ENCODE measurements around the gene ZNF747. TPM values are rescaled to one million over a fixed set of nuclear protein-coding genes. Genes with fewer than 3 reads are reported as not detected.

The ZNF747 gene
- total RNA-seq, 2 experiments from 2014 or later = 10.6 to 10.7 TPM

- Mint-ChIP-seq H3K36me3 (ENCODE audit: low read depth) (peaks cover 7% of the 10 kb centered on the region), H3K27ac (peak overlapping the region; percentile 99), H3K4me3 (no peak overlapping the region), H3K27me3 (no peaks in the 10 kb centered on the region), H3K9me3 (no peaks in the 10 kb centered on the region), H3K4me1 (peaks cover 45% of the 10 kb centered on the region)
- peak; percentile 55 for DNase-seq
- ChIA-PET POLR2A (interaction anchor here (0.8 to 5.8 kb wide), 7 partner anchors 9 to 96 kb away, joined by 3 to 53 read pairs (median 4); partner anchors contain the start of genes ZNF747, ZNF764 and ZNF785), CTCF (interaction anchor here (1.3 to 2.3 kb wide), 4 partner anchors 9 to 138 kb away, joined by 5 to 23 read pairs (median 8); partner anchors contain the start of genes DCTPP1 and ZNF764)
Observed at GRCh38 chr16:30567160-30567990, 32.7 kb upstream of the ZNF747 start.

GRCh38 chr16:30566531-30566930 is 31.9 kb upstream of the ZNF747 start:
- H3K36me3 Mint-ChIP-seq (ENCODE audit: low read depth) = peaks cover 4% of the 10 kb centered on the region
- POLR2A ChIA-PET = interaction anchor here (1.5 to 5.8 kb wide), 4 partner anchors 8 to 33 kb away, joined by 7 to 53 read pairs (median 32); partner anchors contain the start of genes ZNF747, ZNF764 and ZNF785
- no peak for DNase-seq
- no peaks in the 10 kb centered on the region for H3K9me3 Mint-ChIP-seq
- peaks cover 44% of the 10 kb centered on the region for H3K4me1 Mint-ChIP-seq
- CTCF ChIA-PET = no interaction called here
- peak overlapping the region; percentile 99 for H3K27ac Mint-ChIP-seq
- no peaks in the 10 kb centered on the region for H3K27me3 Mint-ChIP-seq
- no peak overlapping the region for H3K4me3 Mint-ChIP-seq

GRCh38 chr16:30565984-30566383 is 31.3 kb upstream of the ZNF747 start:
- peak overlapping the region; percentile 99 for H3K27ac Mint-ChIP-seq
- no peaks in the 10 kb centered on the region for H3K9me3 Mint-ChIP-seq
- no peak for DNase-seq
- no peaks in the 10 kb centered on the region for H3K27me3 Mint-ChIP-seq
- H3K4me3 Mint-ChIP-seq = no peak overlapping the region
- CTCF ChIA-PET = interaction anchor here (0.5 to 1.7 kb wide), 5 partner anchors 8 to 43 kb away, joined by 3 to 6 read pairs (median 3); no protein-coding TSS in a partner anchor
- POLR2A ChIA-PET = interaction anchor here (0.7 to 5.8 kb wide), 4 partner anchors 9 to 32 kb away, joined by 3 to 53 read pairs (median 16); partner anchors contain the start of genes ZNF747 and ZNF785
- H3K36me3 Mint-ChIP-seq (ENCODE audit: low read depth) = peaks cover 4% of the 10 kb centered on the region
- peaks cover 47% of the 10 kb centered on the region for H3K4me1 Mint-ChIP-seq

- no peak for DNase-seq
- no peaks in the 10 kb centered on the region for H3K9me3 Mint-ChIP-seq
- no peaks in the 10 kb centered on the region for H3K27me3 Mint-ChIP-seq
- H3K4me1 Mint-ChIP-seq = peaks cover 47% of the 10 kb centered on the region
- no peak overlapping the region for H3K27ac Mint-ChIP-seq
- peaks cover 4% of the 10 kb centered on the region for H3K36me3 Mint-ChIP-seq (ENCODE audit: low read depth)
- ChIA-PET POLR2A (interaction anchor here (0.7 to 5.8 kb wide), 6 partner anchors 9 to 89 kb away, joined by 3 to 53 read pairs (median 5); partner anchors contain the start of genes ZNF747 and ZNF785), CTCF (interaction anchor here (0.8 to 1.7 kb wide), 4 partner anchors 8 to 43 kb away, joined by 3 to 6 read pairs (median 4); no protein-coding TSS in a partner anchor)
- no peak overlapping the region for H3K4me3 Mint-ChIP-seq
Observed at GRCh38 chr16:30565526-30565925, 30.9 kb upstream of the ZNF747 start.

GRCh38 chr16:30562021-30562420 is 27.4 kb upstream of the ZNF747 start:
- Mint-ChIP-seq H3K4me1 (peaks cover 35% of the 10 kb centered on the region), H3K4me3 (peak overlapping the region; percentile 78), H3K36me3 (ENCODE audit: low read depth) (peaks cover 4% of the 10 kb centered on the region), H3K27me3 (no peaks in the 10 kb centered on the region), H3K9me3 (no peaks in the 10 kb centered on the region), H3K27ac (peak overlapping the region; percentile 85)
- POLR2A ChIA-PET = interaction anchor here (0.9 to 6.5 kb wide), 4 partner anchors 9 to 48 kb away, joined by 3 to 129 read pairs (median 5); partner anchors contain the start of genes ZNF688 and ZNF689
- CTCF ChIA-PET = interaction anchor here (0.7 to 2.3 kb wide), 4 partner anchors 9 to 132 kb away, joined by 3 to 9 read pairs (median 4); partner anchors contain the start of genes DCTPP1, ZNF688 and ZNF747
- no peak for DNase-seq

GRCh38 chr16:30561089-30561816 is 26.6 kb upstream of the ZNF747 start:
- Mint-ChIP-seq H3K9me3 (no peaks in the 10 kb centered on the region), H3K4me3 (peak overlapping the region; percentile 78), H3K27ac (peak overlapping the region; percentile 85), H3K4me1 (peaks cover 30% of the 10 kb centered on the region), H3K27me3 (no peaks in the 10 kb centered on the region), H3K36me3 (ENCODE audit: low read depth) (peaks cover 6% of the 10 kb centered on the region)
- ChIA-PET POLR2A (interaction anchor here (0.9 to 6.5 kb wide), 6 partner anchors 8 to 49 kb away, joined by 3 to 129 read pairs (median 5); partner anchors contain the start of genes ZNF688, ZNF689 and ZNF747), CTCF (interaction anchor here (0.7 to 2.3 kb wide), 5 partner anchors 10 to 132 kb away, joined by 3 to 9 read pairs (median 4); partner anchors contain the start of genes DCTPP1, ZNF688 and ZNF747)
- DNase-seq = peak; percentile 33

- no peak for DNase-seq
- H3K4me3 Mint-ChIP-seq = peak overlapping the region; percentile 22
- peaks cover 37% of the 10 kb centered on the region for H3K4me1 Mint-ChIP-seq
- ChIA-PET POLR2A (interaction anchor here (3.1 to 6.5 kb wide), 4 partner anchors 8 to 26 kb away, joined by 39 to 189 read pairs (median 85); partner anchors contain the start of genes ZNF688, ZNF747 and ZNF785), CTCF (interaction anchor here (2.3 to 4.0 kb wide), 2 partner anchors 24 kb away, joined by 9 to 90 read pairs; partner anchors contain the start of gene ZNF747)
- no peaks in the 10 kb centered on the region for H3K9me3 Mint-ChIP-seq
- peaks cover 15% of the 10 kb centered on the region for H3K36me3 Mint-ChIP-seq (ENCODE audit: low read depth)
- H3K27me3 Mint-ChIP-seq = no peaks in the 10 kb centered on the region
- H3K27ac Mint-ChIP-seq = no peak overlapping the region
Observed at GRCh38 chr16:30559690-30560089, 25.0 kb upstream of the ZNF747 start.

GRCh38 chr16:30558789-30559377 is 24.2 kb upstream of the ZNF747 start:
- H3K27ac Mint-ChIP-seq = peak overlapping the region; percentile 90
- H3K4me3 Mint-ChIP-seq = peak overlapping the region; percentile 86
- no peaks in the 10 kb centered on the region for H3K27me3 Mint-ChIP-seq
- peaks cover 44% of the 10 kb centered on the region for H3K4me1 Mint-ChIP-seq
- ChIA-PET POLR2A (interaction anchor here (0.7 to 6.5 kb wide), 22 partner anchors 9 to 1696 kb away, joined by 3 to 189 read pairs (median 4); partner anchors contain the start of genes DCTPP1, PRR14, SEPTIN1 and ZNF688), CTCF (interaction anchor here (0.8 to 4.0 kb wide), 14 partner anchors 9 to 224 kb away, joined by 3 to 90 read pairs (median 6); partner anchors contain the start of genes DCTPP1, ZNF688, ZNF747 and ZNF785)
- no peak for DNase-seq
- H3K36me3 Mint-ChIP-seq (ENCODE audit: low read depth) = peaks cover 23% of the 10 kb centered on the region
- H3K9me3 Mint-ChIP-seq = no peaks in the 10 kb centered on the region

GRCh38 chr16:30557957-30558788 is 23.5 kb upstream of the ZNF747 start, which contains the start of gene ZNF764:
ZNF764 (minus strand) TSS chr16:30558374; CDS start chr16:30558182, 192 bp downstream.
- ChIA-PET CTCF (interaction anchor here (0.7 to 4.0 kb wide), 18 partner anchors 7 to 223 kb away, joined by 3 to 90 read pairs (median 6); partner anchors contain the start of genes DCTPP1, ZNF688, ZNF747 and ZNF785), POLR2A (interaction anchor here (0.7 to 6.5 kb wide), 35 partner anchors 8 to 1696 kb away, joined by 3 to 189 read pairs (median 3); partner anchors contain the start of genes DCTPP1, PRR14, SEPTIN1 and ZNF688)
- Mint-ChIP-seq H3K4me3 (peak within 1 kb of the TSS; percentile 86), H3K36me3 (ENCODE audit: low read depth) (peaks cover 30% of the 10 kb centered on the region), H3K9me3 (no peaks in the 10 kb centered on the region), H3K4me1 (peaks cover 51% of the 10 kb centered on the region), H3K27ac (peak within 1 kb of the TSS; percentile 90), H3K27me3 (no peaks in the 10 kb centered on the region)
- peak; percentile 99 for DNase-seq

- ChIA-PET POLR2A (interaction anchor here (0.7 to 6.5 kb wide), 28 partner anchors 8 to 750 kb away, joined by 3 to 189 read pairs (median 4); partner anchors contain the start of genes DCTPP1, PRR14, ZNF688 and ZNF747), CTCF (interaction anchor here (0.7 to 4.0 kb wide), 15 partner anchors 8 to 139 kb away, joined by 3 to 90 read pairs (median 7); partner anchors contain the start of genes DCTPP1, PRR14, ZNF688 and ZNF747)
- Mint-ChIP-seq H3K4me3 (peak overlapping the region; percentile 86), H3K4me1 (peaks cover 56% of the 10 kb centered on the region), H3K36me3 (ENCODE audit: low read depth) (peaks cover 35% of the 10 kb centered on the region), H3K27ac (peak overlapping the region; percentile 90), H3K27me3 (no peaks in the 10 kb centered on the region), H3K9me3 (no peaks in the 10 kb centered on the region)
- DNase-seq = no peak
Observed at GRCh38 chr16:30557707-30557956, 23.0 kb upstream of the ZNF747 start.

- peak overlapping the region; percentile 40 for H3K27ac Mint-ChIP-seq
- ChIA-PET POLR2A (interaction anchor here (2.5 to 4.2 kb wide), 3 partner anchors 10 to 29 kb away, joined by 7 to 189 read pairs (median 41); partner anchors contain the start of genes ZNF747 and ZNF785), CTCF (interaction anchor here (2.7 to 4.0 kb wide), 2 partner anchors 21 to 27 kb away, joined by 18 to 90 read pairs; partner anchors contain the start of gene ZNF747)
- H3K9me3 Mint-ChIP-seq = no peaks in the 10 kb centered on the region
- DNase-seq = no peak
- H3K27me3 Mint-ChIP-seq = no peaks in the 10 kb centered on the region
- peaks cover 64% of the 10 kb centered on the region for H3K4me1 Mint-ChIP-seq
- H3K36me3 Mint-ChIP-seq (ENCODE audit: low read depth) = peaks cover 38% of the 10 kb centered on the region
- H3K4me3 Mint-ChIP-seq = peak overlapping the region; percentile 59
Observed at GRCh38 chr16:30556125-30556473, 21.4 kb upstream of the ZNF747 start.
